HL-60/S4 treated with retinoic acid at 250 ng/mL for 4 days and 3 days (cell line): ENCODE measurements around the gene RNASE3.
"Not testable (repeated sequence)": the region's sequence is repeated elsewhere in the genome, so short reads cannot be mapped to it uniquely, and the experiment has no call there.

Experiments used
- in situ Hi-C: fragments of 300-500 bp; cut with MboI; formaldehyde crosslinking; loops from 2 replicates; pipeline ENCODE4 v1.7.0; 2022; ENCODE audit warnings: low sequenced_read_pairs

Gene RNASE3

GRCh38 chr14:20910822-20911221 lies 19.6 kb downstream of the RNASE3 start:
- in situ Hi-C loops = not testable (repeated sequence)

GRCh38 chr14:20919038-20919756 lies 28.0 kb downstream of the RNASE3 start:
- in situ Hi-C loops = not testable (repeated sequence)

GRCh38 chr14:20923766-20924297 lies 32.6 kb downstream of the RNASE3 start:
- in situ Hi-C loops = not testable (repeated sequence)

GRCh38 chr14:20934148-20934762 lies 43.1 kb downstream of the RNASE3 start:
- in situ Hi-C loops = no loop called here

GRCh38 chr14:20935303-20935984 lies 44.3 kb downstream of the RNASE3 start:
- in situ Hi-C loops = no loop called here
